GM18502 (cell line): ENCODE data around the gene AURKAIP1.

Source experiments
- ATAC-seq: cut with Tn5 transposase; IDR thresholded peaks from one replicate; pipeline ENCODE4 v1.9.1; 2021; ENCODE audit warnings: mild to moderate bottlenecking; ENCODE audit not compliant: unreplicated experiment, poor library complexity

Gene AURKAIP1

DNA sequence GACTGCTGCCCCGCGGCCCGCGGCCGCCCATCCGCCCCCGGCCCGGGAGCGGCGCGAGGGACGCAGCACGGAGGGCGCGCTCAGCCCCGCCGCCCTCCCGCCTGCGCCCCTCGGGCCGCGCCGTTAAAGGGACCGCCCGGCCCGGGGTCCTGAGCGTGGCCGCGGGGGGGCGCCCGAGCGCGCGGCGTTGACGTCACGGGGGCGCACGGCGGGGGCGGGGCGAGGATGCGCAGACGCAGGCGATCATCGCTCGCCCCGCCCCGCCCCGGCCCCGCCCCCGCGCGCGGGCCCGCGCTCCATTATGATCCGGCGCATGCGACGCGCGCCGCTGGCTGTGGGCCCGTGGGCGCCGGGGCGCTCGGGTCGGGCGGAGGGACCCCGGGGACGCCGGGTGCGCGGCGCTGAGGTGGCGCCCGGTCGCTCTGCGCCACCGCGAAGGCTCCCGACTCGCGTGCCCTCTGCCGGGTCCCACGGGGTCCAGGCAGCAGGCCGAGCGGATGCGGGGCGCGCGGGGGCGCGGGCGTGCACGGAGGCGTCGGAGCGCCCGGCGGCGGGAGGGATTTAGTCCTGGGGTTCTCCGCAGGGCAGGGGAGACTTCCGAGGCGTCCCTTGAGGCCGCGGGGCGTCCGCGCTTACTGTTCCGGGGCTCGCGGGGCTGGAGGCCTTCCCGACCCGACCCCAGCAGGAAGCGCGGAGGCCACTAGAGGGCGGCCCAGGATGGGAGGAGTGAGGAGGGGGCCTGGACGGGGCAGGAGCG is 25.6 kb downstream of the AURKAIP1 start, which contains the start of gene DVL1:
Gene DVL1, minus strand, starts transcription at position 163 of the 757 bp plus-strand sequence. CDS start 353 bp downstream, outside the sequence.
- ATAC-seq: peak; percentile 62

- ATAC-seq: peak; percentile 38
Observed at GRCh38 chr1:1348420-1349255, 26.4 kb downstream of the AURKAIP1 start.

GRCh38 chr1:1347663-1348419 is 27.2 kb downstream of the AURKAIP1 start:
- ATAC-seq: no peak

- no peak for ATAC-seq
Observed at GRCh38 chr1:1347026-1347595, 27.9 kb downstream of the AURKAIP1 start.

DNA sequence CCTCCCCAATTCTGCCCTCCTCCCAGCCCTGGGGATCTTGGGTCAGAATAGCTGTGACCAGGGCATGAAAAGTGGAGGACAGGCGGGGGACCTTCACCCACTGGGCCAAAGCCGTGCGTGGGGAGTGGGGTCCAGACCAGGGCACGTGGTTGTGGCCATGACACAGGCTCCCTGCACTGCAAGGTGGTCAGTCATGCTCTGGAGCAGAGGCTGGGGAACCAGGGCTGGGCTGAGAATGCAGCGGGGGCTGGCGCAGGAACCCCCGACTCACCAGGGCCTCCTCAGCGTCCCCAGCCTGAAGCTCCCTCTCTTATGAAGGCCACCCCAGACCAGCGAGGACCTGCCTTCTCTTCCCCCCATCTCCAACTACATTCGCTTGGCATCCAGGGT is 28.5 kb downstream of the AURKAIP1 start:
- no peak for ATAC-seq

GRCh38 chr1:1345860-1346500 is 29.0 kb downstream of the AURKAIP1 start:
- ATAC-seq: no peak

- no peak for ATAC-seq
Observed at GRCh38 chr1:1345384-1345783, 29.6 kb downstream of the AURKAIP1 start.

DNA sequence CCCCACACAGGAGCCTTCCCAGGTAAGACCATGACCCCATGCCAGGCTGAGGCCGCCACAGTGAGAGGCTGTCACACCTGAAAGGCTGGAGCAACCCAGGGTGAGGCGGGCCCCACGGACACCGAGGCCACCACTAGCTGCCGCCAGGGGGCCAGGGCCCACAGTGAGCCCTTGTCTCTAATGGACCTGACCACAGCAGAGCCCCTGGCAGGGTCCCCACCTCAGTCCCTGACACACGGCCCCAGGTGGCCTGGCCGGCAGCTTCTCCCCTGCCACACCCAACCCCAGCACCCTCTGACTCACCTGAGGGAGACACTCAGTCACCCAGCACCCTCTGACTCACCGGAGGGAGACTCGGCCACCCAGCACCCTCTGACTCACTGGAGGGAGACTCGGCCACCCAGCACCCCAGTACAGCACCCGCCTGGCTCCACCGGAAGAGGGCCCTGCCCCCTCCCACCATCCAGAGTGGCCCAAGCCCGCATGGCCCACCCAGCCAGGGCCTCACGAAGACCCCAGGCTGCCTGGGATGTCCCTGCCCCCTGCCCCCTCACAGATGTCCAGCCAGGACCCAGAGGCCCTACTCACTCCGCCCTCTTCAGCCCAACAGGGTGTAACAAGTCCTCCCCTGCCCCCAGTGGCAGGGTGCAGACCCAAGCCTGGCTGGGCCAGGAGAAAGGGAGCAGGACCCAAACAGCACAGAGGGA is 30.2 kb downstream of the AURKAIP1 start:
- no peak for ATAC-seq

DNA sequence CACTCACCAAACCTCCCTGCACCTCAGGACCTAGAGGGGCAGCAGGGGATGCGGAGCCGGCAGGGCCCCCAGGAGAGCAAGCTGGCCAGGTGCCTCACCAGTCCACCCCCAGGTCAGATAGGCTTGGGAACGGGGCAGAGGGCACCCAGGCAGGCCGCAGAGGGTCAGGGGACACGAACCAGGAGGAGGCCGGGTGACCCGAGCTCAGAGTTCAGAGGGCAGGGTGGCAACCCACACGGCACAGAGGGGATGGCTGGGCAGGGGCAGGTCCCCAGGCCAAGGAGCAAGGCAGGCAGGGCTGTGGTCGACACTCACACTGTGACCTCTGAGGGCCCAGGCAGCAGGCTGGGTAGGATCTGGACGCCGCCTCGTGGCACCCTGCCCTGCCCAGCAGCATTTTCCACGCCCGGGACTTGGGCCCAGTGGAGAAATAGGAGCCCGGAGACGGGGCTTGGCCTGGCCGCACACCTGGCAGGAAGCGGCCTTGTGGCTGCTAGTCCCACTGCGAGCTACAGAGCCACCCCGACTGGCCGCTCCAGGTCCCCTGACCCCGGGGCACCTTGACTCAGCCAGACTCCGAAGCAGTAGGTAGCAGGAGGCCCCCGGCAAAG is 31.1 kb downstream of the AURKAIP1 start:
- no peak for ATAC-seq

DNA sequence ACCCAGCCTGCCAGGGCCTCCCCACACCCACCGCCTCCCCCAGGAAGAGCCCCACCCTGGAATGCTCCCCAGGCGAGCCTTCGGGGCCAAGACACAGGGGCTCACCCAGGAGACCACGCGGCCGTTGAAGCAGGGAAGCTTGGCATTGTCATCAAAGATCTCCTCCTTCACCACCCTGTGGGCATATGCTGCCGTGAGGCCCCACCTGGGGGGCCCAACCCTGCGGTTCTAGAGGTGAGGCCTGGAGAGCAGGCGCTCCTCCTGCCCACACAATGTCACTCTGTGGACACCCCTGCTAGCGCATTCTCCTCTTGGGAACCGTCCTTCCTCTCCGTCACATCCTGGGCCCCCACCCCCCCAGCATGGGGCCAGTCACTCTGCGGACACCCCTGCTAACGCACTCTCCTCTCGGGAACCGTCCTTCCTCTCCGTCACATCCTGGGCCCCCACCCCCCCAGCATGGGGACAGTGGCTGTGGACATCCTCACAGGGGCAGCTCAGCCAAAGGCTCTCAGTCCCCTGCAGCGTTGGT is 32.4 kb downstream of the AURKAIP1 start:
- ATAC-seq: no peak

DNA sequence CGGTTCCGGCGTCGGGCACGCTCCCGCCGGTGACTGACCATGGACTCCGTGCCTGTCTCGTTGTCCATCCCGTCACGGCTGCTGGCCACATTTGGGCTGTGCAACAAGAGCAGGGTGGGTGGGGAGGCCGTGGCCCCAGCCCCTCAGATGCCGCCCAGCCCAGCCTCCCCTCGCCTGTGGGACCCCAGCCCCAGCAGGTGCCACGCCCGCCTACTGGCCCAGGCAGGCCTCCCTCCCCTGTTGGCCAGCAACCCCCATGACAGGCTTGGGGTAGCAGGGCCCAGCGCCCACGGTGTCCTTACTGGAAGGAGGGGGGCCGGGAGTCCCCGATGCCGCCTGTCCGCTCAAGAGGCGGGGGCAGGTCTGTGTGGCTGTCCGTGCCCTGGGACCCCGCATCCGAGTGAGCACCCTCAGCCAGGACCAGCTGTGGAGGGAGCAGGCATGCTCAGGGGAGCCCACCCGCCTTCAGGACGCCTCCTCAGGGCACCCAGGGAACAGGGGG is 32.9 kb downstream of the AURKAIP1 start:
- no peak for ATAC-seq

GRCh38 chr1:1341549-1342021 is 33.4 kb downstream of the AURKAIP1 start:
- no peak for ATAC-seq

DNA sequence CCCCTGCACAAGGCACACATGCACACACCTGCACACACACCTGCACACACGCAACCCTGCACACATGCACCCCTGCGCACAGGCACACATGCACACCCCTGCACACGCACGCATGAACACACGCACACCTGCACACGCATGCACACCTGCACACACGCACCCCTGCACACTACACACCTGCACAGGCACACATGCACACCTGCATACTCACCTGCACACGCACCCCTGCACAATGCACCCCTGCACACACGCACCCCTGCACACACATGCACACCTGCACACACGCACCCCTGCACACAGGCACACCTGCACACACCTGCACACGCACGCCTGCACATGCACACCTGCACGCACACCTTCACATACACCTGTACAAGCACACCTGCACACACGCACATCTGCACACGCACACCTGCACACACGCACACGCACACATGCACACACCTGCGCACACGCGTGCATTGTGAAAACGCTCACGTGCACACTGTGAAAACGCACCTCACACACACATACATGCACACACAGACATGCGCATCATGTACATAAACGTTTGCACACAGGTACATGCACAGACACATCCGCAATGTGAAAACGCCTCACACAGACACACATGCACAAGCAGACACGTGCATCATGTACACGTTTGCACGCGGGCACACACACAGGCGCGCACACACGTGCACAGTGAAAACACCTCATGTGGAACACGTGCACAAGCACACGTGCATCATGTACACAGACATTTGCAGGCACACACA is 34.0 kb downstream of the AURKAIP1 start:
- ATAC-seq: no peak

DNA sequence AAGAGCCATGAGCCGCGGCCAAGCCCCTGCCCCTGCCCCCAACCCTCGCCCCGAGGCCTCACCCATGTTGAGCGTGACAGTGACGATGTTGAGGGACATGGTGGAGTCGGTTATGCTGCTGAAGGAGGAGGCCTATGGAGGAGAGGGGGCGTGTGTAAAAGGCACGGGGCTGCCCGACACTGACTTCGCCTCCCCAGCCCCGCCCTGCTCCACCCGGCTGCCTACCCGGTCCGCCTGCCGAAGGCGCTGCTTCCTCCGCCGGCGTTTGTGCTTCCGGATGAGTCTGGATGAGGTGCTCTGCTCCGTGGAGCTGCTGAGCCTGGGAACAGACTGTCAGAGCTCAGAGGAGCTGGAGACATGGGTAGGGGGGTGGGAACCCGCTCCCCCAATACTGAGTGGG is 34.8 kb downstream of the AURKAIP1 start:
- no peak for ATAC-seq

DNA sequence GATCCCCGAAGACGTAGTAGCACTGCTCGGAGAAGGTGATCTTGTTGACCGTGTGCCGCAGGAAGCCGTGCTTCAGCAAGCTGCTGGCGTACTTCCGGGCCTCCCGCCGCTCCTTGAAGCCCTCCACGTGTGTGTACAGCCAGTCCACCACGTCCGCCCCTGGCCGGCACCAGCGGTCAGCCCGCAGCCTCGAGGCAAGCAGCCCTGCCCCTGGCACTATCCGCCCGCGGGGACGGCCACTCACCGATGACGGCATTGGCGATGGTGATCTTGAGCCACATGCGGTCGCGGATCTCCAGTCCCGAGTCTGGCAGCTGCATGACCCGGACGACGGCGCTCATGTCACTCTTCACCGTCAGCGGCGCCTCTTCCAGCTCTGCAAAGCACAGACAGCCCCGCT is 36.7 kb downstream of the AURKAIP1 start:
- no peak for ATAC-seq

DNA sequence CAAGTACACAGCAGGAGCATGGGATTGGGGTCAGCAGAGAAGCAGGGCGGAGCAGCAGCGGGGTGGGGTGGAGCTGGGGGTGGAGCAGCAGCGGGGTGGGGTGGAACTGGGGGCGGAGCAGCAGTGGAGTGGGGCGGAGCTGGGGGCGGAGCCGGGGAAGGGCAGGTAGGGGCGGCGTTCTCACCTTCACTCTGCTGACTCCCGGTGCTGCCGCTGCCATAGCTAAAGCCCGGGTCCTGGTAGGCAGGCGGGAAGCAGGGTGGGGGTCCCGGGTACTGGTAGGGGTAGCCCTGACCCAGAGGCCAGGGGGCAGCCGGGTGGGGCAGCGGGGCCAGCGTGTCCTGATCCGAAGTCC is 37.2 kb downstream of the AURKAIP1 start:
- ATAC-seq: no peak

GRCh38 chr1:1336931-1337792 is 37.8 kb downstream of the AURKAIP1 start:
- ATAC-seq: no peak
